HG02884 (cell line): Measurements from ENCODE around the gene LRTM2.

Source experiments
- ATAC-seq: cut with Tn5 transposase; IDR thresholded peaks from one replicate; pipeline ENCODE4 v1.9.1; 2021; ENCODE audit warnings: mild to moderate bottlenecking, moderate library complexity; ENCODE audit not compliant: unreplicated experiment

LRTM2 gene

DNA sequence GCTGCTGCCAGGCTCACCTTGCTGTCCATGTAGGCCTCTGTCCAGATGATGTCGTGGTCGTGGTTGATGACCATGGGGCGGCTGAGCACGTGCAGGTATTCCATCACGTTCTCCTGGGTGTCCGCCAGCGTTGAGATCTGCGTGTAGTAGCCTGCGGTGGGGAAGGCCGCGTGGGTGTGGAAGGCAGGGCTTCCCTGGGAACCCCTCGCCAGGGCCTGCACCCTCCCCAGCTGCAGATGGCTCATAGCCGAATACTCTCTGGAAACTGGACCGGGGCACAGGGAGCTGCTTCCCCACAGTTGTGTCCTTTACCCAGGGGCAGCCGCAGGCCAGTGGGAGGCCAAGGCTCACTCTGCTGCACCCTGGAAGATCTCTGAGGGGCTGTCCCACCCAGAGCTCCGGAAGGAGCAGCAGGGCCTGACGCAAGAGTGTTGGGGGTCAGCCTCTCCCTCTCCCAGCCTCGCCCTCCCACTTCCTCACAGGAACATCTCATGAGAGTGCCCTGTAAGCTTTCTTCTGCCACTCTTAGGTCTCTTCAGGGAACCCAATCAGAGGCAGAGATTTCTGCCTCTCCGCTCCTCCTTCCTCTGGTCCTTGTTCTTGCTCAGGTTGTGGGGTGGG is 62.6 kb downstream of the LRTM2 start:
- no peak for ATAC-seq

DNA sequence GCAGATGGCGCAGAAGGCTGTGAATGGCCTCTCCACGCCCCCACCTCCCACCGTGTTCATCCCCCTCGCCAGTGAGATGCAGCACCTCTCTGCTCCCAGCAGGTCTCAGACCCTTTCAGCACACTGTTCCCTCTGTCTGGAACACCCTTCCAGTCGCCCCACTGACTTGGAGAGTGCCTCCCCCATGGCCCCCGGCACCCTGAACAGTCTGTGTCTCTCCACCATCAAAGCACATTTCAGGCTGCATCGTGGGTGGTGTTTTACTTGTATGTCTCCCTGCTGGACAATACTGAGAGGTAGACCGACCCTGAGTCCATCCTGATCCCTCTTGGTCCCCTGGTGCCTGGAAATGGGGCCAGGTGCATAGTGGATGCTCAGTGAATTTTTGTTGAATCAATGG is 63.1 kb downstream of the LRTM2 start:
- no peak for ATAC-seq

DNA sequence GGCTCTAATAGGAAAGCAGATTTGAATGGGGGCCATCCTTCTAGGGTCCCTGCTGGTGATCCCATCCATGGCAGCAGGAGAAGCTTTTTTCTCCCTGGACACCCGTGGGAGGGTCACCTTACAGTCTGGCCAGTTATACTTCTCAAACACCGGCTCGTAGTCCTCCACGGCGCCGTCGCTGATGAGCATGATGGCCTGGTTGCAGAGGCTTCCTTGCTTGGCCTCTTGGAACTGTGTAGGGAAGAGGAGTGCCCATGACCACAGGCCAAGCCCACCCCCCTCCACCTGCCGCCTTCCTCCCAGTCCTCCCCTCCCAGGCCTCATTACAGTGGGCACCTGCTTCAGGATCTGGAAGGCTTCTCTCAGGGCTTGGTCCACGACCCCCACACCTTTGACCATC is 64.3 kb downstream of the LRTM2 start:
- ATAC-seq = no peak

DNA sequence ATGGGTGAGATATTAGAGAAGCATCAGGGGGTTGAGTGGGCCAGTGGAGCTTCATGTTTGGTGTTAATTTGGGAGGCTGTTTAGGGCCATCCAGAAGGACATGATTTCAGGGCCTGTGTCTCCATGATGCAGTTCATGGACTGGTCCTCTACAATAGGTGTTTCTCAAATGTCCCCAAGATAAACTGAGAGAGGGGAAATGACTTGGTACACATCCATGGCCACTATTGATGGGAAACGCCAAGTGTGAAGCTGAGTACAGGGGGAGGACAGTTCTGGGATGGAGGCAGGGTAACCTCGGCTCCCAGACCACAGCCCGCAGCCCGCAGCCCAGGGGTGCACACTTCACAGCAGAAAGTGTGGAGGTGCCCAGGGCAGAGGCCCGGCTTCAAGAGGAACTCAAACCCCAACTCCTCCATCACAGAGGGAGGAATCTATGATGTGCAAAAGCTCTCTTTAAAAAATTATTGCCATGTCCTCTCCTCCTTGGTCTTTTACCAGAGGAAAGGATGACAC is 64.8 kb downstream of the LRTM2 start:
- ATAC-seq = no peak

DNA sequence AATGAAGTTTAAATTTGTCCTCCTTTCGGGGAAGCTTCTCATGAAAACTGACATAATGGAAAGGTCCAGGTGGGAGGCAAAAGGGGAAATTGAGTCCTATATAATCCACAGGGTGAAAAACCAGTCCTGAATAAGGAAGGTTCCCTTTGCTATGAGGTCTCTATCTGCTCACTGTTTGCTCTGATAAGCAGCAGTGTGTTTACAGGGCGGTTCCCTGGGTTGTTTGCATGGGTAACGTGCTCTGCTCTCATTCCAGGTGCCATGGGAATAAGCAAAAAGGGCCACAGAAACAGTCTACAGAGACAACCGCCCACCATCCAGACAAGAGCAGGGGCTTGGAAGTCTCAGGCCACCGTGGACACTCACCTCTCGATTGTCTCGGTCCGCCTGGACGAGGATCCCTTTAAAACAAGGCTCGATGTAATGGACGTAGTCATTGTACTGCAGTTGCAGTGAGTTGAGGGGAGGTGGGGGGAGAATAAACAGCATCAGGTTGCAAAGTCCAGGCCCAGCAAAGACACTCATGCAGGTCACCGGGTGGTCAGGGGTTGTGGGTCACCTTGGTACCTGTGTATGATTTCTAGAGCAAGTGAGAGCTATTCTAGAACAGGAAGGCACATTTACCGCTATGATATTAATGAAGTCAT is 65.4 kb downstream of the LRTM2 start:
- ATAC-seq = no peak
